Ishikawa (cell line): ENCODE measurements around the gene COASY.

Experiments
- CREB1 ChIP-seq: IDR thresholded peaks from 2 replicates; pipeline ENCODE4 v1.6.1; 2012; ENCODE audit warnings: low read depth
- RAD21 ChIP-seq: IDR thresholded peaks from 2 replicates; pipeline ENCODE4 v1.6.1; 2012; ENCODE audit warnings: low read depth

DNA sequence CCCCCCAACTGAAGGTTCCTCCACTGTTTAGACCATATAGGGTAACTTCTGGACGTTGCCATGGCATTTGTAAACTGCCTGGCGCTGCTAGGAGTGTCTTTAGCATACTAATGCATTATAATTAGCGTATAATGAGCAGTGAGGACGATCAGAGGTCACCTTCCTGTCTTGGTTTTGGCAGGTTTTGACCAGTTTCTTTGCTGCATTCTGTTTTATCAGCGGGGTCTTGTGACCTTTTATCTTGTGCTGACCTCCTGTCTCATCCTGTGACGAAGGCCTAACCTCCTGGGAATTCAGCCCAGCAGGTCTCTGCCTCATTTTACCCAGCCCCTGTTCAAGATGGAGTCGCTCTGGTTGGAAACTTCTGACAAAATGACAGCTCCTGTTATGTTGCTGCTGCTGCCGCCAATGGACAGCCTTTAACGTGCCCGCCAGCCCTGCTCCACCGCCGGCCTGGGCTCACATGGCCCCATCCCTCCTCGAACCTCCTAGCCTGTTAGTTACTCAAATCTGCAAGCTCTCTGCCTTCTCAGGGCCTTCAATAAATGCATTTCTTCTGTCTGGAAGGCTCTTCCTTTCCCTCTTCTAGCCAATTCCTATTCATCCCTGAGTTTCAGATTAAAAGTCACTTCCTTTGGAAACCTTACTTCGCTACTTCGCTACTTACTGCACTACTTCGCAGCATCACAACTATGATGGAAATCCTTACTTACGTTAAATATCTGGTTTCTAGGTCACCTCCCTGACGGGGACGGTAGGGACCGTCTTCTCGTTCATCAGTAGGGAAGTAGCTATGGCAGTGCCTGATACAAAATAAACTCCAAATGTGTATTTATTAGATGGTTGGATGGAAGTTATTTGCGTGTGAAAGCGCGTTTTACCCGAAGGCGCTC is 26.5 kb upstream of the COASY start:
- TF ChIP-seq RAD21 (no peak), CREB1 (no peak)
